Epithelial cell of proximal tubule (primary cell): Measurements from ENCODE around the gene ZNF485. TPM values are rescaled to one million over a fixed set of nuclear protein-coding genes. Genes with fewer than 3 reads are reported as not detected.
A peak's percentile ranks its signal among the peaks of the same experiment; 100 is the strongest.

Source experiments
- DNase-seq: peaks from one replicate; pipeline ENCODE4 v3.0.0-alpha.2; 2011; ENCODE audit warnings: low read depth
- H3K4me3 ChIP-seq: 2 replicates; pipeline ENCODE4 v1.5.1; 2011; ENCODE audit warnings: low read depth, mild to moderate bottlenecking, low read length
- total RNA-seq: library from RNA; depleted of rRNA; stranded (reverse); fragments of >200 nt; gene quantifications from 2 replicates; pipeline ENCODE4 v1.2.3, GENCODE V29; 2015
- TF ChIP-seq, protein P1 (sequence below): conservative IDR thresholded peaks from 2 replicates; pipeline ENCODE4 v1.5.1; 2012; ENCODE audit warnings: low read depth, mild to moderate bottlenecking, low read length

ZNF485 gene
- total RNA-seq = 4.2 and 5.0 TPM in 2 replicates

DNA sequence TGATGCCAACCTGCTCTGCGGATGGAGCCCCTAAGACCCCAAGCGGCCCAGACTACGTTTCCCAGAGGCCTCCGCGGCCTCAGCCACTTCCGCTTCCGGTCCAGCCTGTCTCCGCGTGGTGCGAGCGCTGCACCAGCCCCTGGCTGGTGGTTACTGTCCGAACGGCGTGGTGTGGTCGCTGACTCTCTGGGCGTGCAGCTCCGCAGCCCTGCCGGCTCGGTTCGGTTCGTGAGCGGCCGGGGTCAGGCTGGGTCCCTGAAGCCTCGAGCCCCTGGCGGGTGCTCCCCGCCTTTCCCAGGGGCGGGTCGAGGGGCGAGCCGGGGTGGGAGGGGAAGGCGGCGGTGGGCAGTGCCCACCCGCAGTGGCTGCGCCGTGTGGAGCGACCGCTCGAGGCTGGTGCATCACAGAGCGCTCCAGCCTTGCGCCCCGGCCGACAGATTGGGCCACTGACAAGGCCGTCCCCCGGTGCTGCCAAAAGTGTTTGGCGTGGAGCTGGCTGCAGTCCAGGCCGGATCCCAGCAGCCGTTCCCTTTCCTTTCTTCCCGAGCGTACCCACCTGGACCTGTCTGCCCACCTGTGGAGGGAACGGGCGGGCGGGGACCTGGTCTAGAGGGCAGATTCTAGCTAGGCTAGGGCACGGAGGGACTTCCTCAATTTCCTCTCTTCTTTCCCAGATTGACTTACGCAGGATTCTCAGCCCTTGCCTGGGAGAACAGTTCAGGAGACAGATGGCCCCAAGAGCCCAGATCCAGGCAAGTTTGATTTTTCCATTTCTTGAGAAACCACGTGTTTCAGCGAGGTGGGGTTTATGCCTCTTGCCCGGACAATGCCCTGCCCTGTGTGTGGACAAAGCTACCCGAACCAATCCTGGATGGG is at the start of gene ZNF485:
Gene ZNF485, plus strand, starts transcription at position 116 of the 876 bp plus-strand sequence. Its CDS starts 613 bp downstream, at position 729.
- DNase-seq = no peak
- TF ChIP-seq, protein P1, sequence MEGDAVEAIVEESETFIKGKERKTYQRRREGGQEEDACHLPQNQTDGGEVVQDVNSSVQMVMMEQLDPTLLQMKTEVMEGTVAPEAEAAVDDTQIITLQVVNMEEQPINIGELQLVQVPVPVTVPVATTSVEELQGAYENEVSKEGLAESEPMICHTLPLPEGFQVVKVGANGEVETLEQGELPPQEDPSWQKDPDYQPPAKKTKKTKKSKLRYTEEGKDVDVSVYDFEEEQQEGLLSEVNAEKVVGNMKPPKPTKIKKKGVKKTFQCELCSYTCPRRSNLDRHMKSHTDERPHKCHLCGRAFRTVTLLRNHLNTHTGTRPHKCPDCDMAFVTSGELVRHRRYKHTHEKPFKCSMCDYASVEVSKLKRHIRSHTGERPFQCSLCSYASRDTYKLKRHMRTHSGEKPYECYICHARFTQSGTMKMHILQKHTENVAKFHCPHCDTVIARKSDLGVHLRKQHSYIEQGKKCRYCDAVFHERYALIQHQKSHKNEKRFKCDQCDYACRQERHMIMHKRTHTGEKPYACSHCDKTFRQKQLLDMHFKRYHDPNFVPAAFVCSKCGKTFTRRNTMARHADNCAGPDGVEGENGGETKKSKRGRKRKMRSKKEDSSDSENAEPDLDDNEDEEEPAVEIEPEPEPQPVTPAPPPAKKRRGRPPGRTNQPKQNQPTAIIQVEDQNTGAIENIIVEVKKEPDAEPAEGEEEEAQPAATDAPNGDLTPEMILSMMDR = no peak
- peak within 1 kb of the TSS; percentile 69 for H3K4me3 ChIP-seq

DNA sequence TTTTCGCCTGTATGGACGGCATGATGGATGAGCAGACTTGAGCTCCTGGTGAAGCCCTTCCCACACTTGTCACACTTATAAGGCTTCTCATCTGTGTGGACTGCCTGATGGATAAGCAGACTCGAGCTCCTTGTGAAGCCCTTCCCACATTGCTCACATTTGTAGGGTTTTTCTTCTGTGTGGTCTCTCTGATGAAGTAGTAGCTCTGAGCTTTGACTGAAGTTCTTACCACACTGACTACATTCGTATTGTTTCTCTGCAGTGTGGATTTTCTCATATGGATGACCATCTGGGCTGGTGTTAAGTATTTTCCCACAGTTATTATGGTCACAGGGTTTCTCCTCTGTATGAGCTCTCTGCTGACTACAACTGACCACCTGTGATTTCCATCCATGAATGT is 49.0 kb upstream of the ZNF485 start:
- TF ChIP-seq, protein P1 = no peak
- DNase-seq = no peak
- H3K4me3 ChIP-seq = no peak overlapping the region

DNA sequence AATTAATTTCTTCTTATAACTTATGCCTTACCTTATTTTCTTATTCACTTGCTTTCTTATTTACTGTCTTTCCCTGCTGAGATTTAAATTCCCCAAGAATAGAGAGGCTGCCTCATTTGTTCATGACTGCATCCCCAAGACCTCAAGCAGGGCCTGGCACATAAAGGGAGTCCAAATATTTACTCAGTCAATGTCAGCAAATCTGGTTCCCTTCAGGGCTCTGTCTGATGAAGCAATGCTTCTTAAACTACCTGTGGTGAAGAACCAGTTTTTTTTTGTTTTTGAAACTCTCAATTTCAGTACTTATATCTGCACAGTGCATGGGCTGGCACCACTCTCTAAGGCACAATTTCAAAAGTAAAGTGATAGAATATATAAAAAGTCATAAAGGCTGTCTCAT is 36.6 kb upstream of the ZNF485 start:
- DNase-seq = no peak
- TF ChIP-seq, protein P1 = no peak
- no peak overlapping the region for H3K4me3 ChIP-seq

DNA sequence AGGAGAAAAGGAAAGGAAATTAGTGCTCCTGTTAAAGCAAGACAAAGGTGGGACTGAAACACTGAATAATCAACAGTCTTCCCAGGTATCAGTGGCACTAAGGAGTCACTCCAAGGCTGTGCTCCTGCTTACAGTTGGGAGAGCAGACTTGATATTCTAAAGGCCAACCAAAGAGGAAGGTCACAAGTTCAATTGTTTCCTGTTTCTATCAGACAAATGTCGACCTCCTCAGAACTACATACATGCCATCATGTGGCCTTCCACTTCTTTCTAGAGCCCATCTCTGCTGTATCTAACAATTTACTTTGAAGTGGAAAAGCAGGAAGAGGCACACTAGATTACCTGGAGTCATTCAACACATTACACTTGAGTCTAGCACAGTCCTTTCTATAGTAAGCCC is 35.3 kb upstream of the ZNF485 start:
- DNase-seq = no peak
- TF ChIP-seq, protein P1 = no peak
- no peak overlapping the region for H3K4me3 ChIP-seq

DNA sequence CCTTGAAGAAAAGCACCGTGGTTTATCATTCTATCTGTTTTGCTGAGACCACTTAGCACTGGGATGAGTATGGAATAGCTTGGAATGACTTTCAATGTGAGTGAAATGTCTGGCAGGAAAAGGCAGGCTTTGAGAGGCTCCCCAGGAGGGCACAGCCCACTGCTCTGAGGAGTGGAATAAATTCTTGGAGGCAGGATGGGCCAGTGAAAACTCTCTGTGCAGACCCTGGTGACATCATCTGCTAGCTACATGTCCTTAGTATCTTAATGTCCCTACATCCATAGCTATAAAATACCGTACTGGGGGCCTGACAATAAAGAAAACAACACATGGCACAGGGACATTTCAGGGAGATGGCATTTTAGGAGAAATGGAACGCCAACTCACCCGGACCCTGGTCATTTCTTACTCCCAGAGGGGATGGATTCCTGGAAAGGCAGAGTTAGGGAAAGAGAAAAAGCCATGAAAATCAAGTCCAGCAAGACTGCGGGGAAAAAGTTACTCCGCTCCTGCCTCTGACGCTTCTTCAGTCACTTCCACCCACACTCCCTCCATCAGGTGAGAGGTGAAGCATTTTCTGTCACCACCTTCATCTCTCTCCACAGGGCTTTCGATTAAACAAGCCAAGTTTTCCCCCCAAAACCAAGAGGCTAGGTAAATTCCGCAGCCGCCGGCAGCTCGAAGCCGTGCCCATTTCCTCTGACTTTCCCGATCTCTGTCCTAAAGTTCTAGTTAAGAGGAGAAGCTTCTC is 32.8 kb upstream of the ZNF485 start:
- TF ChIP-seq, protein P1 = no peak
- peak overlapping the region; percentile 67 for H3K4me3 ChIP-seq
- DNase-seq = no peak

DNA sequence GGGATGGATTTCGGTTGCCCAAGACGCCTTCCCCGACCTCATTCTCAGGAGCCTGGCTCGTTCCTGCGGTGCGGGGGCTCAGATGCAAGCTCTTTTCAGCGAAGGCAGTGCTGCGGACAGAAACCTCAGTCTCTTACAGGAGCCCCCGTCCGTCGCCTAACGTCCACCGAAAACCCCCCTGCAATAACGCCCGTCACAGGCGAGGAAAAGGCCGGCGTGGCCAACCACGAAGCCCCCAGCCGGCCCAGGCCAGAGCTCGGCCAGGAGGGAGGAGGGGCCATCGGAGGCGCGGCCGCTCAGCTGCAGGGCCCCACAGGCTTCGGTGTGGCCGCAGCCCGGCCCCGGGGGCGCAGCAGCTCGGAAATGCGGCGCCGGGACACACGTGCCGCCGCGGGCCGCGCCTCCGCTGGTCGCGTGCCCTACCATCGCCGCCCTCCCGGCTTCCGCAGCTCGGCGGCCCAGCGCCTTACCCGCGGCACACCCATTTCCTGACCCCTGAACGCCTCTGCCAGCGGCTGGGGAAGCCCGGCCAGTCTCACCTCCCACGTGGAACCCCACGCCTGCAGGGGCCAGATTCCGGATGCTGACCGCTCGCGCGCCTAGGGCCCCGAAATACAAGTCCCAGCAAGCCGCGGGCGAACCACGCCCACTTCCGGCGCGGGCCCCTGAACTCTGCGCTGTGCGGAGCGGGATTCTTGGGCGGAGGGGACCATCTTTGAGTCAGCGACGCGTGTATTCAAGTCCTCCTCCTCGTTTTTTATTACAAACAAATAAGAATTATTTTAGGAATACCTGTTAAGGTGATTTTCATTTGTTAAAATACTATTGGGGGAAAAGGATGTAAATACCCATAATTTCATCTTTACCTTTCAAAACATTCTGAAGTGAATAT is 32.0 kb upstream of the ZNF485 start, which contains the start of gene ZNF239:
Gene ZNF239, minus strand, starts transcription at position 616 of the 892 bp plus-strand sequence. CDS start 16,537 bp downstream, outside the sequence.
- H3K4me3 ChIP-seq = peak within 1 kb of the TSS; percentile 67
- peak; percentile 16 for DNase-seq
- TF ChIP-seq, protein P1 = no peak
